ENCODE data around the gene PRCP. TPM values are rescaled to one million over a fixed set of nuclear protein-coding genes. Genes with fewer than 3 reads are reported as not detected.
"Not testable (repeated sequence)": the region's sequence is repeated elsewhere in the genome, so short reads cannot be mapped to it uniquely, and the experiment has no call there.

PRCP gene
- total RNA-seq, 1 experiment from 2014 or later: 51.5 TPM

GRCh38 chr11:82919786-82920185, 19.6 kb upstream of the PRCP start:
- H3K9me3 ChIP-seq (ENCODE audit: low read length); H3K4me1 ChIP-seq (ENCODE audit: insufficient read depth, low read length); BruUV-seq (replicated peaks); DNase-seq; intact Hi-C loops (cut with micrococcal nuclease); ATAC-seq; H3K4me2 ChIP-seq (ENCODE audit: low read length); POLR2A ChIA-PET (ENCODE audit: unreplicated experiment); H4K20me1 ChIP-seq (ENCODE audit: low read length); H3K79me2 ChIP-seq (ENCODE audit: low read length); H2AFZ ChIP-seq (ENCODE audit: low read length); H3K36me3 ChIP-seq (ENCODE audit: low read depth, low read length); CTCF ChIA-PET; H3K9ac ChIP-seq (ENCODE audit: low read length); H3K27ac ChIP-seq (ENCODE audit: low read length); H3K4me3 ChIP-seq (ENCODE audit: low read length); H3K9me2 ChIP-seq (replicated peaks; ENCODE audit: low read length); H3K27me3 ChIP-seq (ENCODE audit: low read length); H3F3A ChIP-seq (ENCODE audit: low read length, unreplicated experiment): not testable (repeated sequence)

- Histone ChIP-seq H3K9me3 (ENCODE audit: low read length) (peaks cover 7% of the 10 kb centered on the region; the same call in 1 of the 2 replicates), H3K27ac (ENCODE audit: low read length) (no peak overlapping the region), H3K4me3 (ENCODE audit: low read length) (no peak overlapping the region), H4K20me1 (ENCODE audit: low read length) (0 out of 2 replicates have a peak, but pooled peaks cover 3% of the 10 kb centered on the region), H3K27me3 (ENCODE audit: low read length) (no peaks in the 10 kb centered on the region), H3F3A (ENCODE audit: low read length, unreplicated experiment) (no peaks in the 10 kb centered on the region), H3K79me2 (ENCODE audit: low read length) (peaks cover 71% of the 10 kb centered on the region), H3K9ac (ENCODE audit: low read length) (no peak overlapping the region), H3K36me3 (ENCODE audit: low read depth, low read length) (peaks cover 15% of the 10 kb centered on the region), H3K4me1 (ENCODE audit: insufficient read depth, low read length) (0 out of 2 replicates have a peak, but pooled peaks cover 5% of the 10 kb centered on the region), H2AFZ (ENCODE audit: low read length) (no peak overlapping the region), H3K4me2 (ENCODE audit: low read length) (no peak overlapping the region), H3K9me2 (replicated peaks; ENCODE audit: low read length) (no peaks in the 10 kb centered on the region)
- ATAC-seq (no peak), DNase-seq (no peak)
- BruUV-seq (replicated peaks): no TSS peak
- intact Hi-C loops (cut with micrococcal nuclease): loop anchor here (5.0 kb wide), 1 partner anchor 273 kb away; no protein-coding TSS in a partner anchor
- CTCF ChIA-PET: no interaction called here
- POLR2A ChIA-PET (ENCODE audit: unreplicated experiment): no interaction called here
- TF ChIP-seq EZH2 (IDR thresholded peaks at IDR 0.05; ENCODE audit: low read length, unreplicated experiment) (no peak), EZH2phosphoT487 (IDR thresholded peaks at IDR 0.05; ENCODE audit: borderline replicate concordance, low read length) (no peak)
- TF ChIP-seq, protein P1, sequence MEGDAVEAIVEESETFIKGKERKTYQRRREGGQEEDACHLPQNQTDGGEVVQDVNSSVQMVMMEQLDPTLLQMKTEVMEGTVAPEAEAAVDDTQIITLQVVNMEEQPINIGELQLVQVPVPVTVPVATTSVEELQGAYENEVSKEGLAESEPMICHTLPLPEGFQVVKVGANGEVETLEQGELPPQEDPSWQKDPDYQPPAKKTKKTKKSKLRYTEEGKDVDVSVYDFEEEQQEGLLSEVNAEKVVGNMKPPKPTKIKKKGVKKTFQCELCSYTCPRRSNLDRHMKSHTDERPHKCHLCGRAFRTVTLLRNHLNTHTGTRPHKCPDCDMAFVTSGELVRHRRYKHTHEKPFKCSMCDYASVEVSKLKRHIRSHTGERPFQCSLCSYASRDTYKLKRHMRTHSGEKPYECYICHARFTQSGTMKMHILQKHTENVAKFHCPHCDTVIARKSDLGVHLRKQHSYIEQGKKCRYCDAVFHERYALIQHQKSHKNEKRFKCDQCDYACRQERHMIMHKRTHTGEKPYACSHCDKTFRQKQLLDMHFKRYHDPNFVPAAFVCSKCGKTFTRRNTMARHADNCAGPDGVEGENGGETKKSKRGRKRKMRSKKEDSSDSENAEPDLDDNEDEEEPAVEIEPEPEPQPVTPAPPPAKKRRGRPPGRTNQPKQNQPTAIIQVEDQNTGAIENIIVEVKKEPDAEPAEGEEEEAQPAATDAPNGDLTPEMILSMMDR (conservative IDR thresholded peaks at IDR 0.05; ENCODE audit: low read depth, low read length): no peak
These were observed 8.9 kb upstream of the PRCP start for GRCh38 chr11:82909015-82909640.

GRCh38 chr11:82908311-82908710, 8.1 kb upstream of the PRCP start:
- ChIA-PET CTCF (no interaction called here), POLR2A (ENCODE audit: unreplicated experiment) (no interaction called here)
- Histone ChIP-seq H4K20me1 (ENCODE audit: low read length) (0 out of 2 replicates have a peak, but pooled peaks cover 3% of the 10 kb centered on the region), H3K27me3 (ENCODE audit: low read length) (no peaks in the 10 kb centered on the region), H2AFZ (ENCODE audit: low read length) (no peak overlapping the region), H3K4me3 (ENCODE audit: low read length) (no peak overlapping the region), H3F3A (ENCODE audit: low read length, unreplicated experiment) (no peaks in the 10 kb centered on the region), H3K79me2 (ENCODE audit: low read length) (peaks cover 79% of the 10 kb centered on the region), H3K4me2 (ENCODE audit: low read length) (no peak overlapping the region), H3K9me2 (replicated peaks; ENCODE audit: low read length) (no peaks in the 10 kb centered on the region), H3K9ac (ENCODE audit: low read length) (no peak overlapping the region), H3K4me1 (ENCODE audit: insufficient read depth, low read length) (peaks cover 8% of the 10 kb centered on the region; the same call in 1 of the 2 replicates), H3K9me3 (ENCODE audit: low read length) (peaks cover 7% of the 10 kb centered on the region; the same call in 1 of the 2 replicates), H3K27ac (ENCODE audit: low read length) (no peak overlapping the region), H3K36me3 (ENCODE audit: low read depth, low read length) (peaks cover 14% of the 10 kb centered on the region)
- intact Hi-C loops (cut with micrococcal nuclease): loop anchor here (5.0 kb wide), 1 partner anchor 274 kb away; no protein-coding TSS in a partner anchor
- no peak for TF ChIP-seq EZH2phosphoT487 (IDR thresholded peaks at IDR 0.05; ENCODE audit: borderline replicate concordance, low read length)
- no peak for TF ChIP-seq EZH2 (IDR thresholded peaks at IDR 0.05; ENCODE audit: low read length, unreplicated experiment)
- TF ChIP-seq, protein P1 (conservative IDR thresholded peaks at IDR 0.05; ENCODE audit: low read depth, low read length): no peak
- DNase-seq (no peak), ATAC-seq (no peak)
- BruUV-seq (replicated peaks): no TSS peak

Data from PC-3 (cell line).